RPMI8226 (cell line): ENCODE data around the gene BANP.
"Not testable (repeated sequence)": the region's sequence is repeated elsewhere in the genome, so short reads cannot be mapped to it uniquely, and the experiment has no call there.

Experiments
- DNase-seq: peaks from one replicate; pipeline ENCODE4 v3.0.0-alpha.2; 2015

The BANP gene

GRCh38 chr16:88070341-88070740 is 119.1 kb downstream of the BANP start:
- no peak for DNase-seq

- DNase-seq: no peak
Measured at GRCh38 chr16:88070989-88071625, 119.9 kb downstream of the BANP start.

GRCh38 chr16:88071908-88072307 is 120.7 kb downstream of the BANP start:
- DNase-seq: no peak

- no peak for DNase-seq
Measured at GRCh38 chr16:88072571-88073001, 121.4 kb downstream of the BANP start.

- DNase-seq: no peak
Measured at GRCh38 chr16:88073201-88073721, 122.0 kb downstream of the BANP start.

DNA sequence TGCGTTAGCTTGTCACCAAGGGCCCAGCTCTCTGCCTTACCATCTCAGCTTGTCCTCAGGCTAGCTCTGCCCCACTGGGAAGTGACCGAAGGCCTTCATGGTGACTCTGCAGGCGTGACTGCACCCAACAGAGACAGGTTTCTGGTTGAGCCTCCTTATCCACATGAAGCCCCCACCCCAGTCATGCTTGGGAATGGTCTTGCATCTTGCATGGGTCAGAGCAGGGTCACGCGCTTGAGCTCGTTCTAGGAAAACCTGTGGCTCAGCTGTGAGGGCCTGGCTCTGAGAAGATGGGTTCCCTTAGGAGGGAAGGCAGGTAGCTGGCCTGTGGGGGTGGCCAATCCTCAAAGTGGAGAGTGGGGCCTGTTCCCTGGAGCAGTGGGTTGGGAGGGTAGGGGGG is 122.8 kb downstream of the BANP start:
- DNase-seq: no peak

DNA sequence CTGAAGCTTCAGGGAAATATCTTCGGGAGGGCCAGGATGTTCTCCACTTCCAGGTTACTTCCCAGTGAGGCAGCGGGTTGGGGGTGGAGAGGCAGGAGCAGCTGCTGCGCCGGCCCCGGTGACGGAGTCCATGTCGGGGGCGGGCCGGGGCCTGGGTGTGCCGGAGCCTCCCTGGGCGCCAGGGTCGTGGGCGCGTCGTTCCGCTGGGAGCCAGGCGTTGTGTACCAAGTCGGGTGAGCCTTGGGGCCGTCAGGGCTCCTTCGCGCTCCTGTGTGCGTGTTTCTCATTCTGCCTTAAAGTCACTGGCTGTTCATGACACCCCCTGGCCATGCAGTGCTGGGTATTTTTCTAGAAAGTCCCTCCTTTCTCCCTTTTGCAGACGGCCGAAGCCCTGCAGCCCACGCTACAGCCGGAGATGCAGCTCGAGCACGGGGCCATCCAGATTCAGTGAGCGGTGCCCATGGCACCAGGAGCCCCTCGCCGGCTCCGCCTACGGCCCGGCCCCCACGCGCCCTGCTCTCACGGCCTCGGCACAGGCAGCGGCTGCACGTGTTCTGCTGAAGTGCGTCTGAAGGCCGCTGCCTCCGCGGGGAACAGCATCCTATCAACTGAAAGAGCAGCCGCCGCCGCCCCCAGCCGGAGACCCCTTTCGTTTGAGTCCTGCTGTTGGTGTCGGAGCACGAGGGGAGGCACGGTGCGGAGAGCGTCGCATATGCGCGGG is 125.1 kb downstream of the BANP start:
- no peak for DNase-seq

GRCh38 chr16:88076932-88077320 is 125.7 kb downstream of the BANP start:
- DNase-seq: not testable (repeated sequence)

DNA sequence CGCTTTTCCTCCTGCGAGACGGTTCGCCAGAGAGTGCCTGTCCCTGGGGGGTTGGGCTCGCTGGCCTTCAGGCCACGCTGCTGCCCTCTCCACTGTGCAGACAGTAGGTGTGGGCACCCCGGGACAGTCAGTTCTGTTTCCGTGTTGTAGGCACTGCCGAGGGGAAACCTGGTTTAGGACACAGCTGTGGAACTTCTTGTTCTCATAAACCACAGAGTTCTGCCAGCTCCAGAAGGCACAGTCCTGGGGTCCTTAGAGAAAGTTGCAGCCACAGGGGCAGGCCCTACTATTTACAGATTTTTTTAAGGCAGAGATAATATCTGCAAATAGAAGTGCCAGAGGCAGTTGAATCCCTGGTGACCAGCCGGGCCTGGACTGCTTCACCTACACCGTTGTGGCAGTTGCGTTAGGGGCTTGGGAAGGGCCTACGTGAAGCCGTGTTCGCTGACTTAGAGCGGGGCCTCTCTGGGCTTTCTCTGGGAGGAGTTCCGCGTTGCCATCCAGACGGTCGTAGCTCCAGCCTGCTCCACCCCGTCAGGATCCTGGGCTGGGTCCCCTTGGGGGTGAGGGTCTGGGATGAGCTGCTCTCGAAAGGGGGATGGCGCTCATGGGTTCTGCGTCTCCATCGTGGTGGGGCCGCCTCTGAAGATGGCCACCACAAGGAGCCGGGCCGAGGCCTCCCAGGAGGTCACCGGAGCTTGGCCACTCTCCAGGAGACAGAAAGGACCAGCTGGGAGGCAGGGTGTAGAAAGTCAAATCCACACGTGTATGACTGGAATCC is 126.3 kb downstream of the BANP start:
- no peak for DNase-seq

- DNase-seq: no peak
Measured at GRCh38 chr16:88078111-88078775, 127.0 kb downstream of the BANP start.

- no peak for DNase-seq
Measured at GRCh38 chr16:88083582-88083981, 132.3 kb downstream of the BANP start.

DNA sequence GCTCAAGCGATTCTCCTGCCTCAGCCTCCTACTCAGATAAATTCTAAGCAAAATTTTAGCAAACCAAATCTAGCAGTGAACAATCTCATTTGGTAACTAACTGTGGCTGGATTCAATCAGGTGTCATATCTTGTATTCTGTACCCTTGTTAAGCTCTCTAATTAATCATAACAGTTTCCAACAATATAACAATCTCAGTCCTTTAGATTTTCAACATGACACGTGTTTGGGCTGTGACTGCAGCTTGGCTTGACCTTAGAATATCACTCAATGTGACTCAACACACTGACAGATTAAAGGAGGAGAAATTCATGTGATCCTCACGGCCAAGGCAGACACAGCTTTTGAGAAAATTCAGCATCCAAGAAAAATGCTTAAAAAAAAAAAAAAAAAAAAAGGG is 133.6 kb downstream of the BANP start:
- DNase-seq: no peak

DNA sequence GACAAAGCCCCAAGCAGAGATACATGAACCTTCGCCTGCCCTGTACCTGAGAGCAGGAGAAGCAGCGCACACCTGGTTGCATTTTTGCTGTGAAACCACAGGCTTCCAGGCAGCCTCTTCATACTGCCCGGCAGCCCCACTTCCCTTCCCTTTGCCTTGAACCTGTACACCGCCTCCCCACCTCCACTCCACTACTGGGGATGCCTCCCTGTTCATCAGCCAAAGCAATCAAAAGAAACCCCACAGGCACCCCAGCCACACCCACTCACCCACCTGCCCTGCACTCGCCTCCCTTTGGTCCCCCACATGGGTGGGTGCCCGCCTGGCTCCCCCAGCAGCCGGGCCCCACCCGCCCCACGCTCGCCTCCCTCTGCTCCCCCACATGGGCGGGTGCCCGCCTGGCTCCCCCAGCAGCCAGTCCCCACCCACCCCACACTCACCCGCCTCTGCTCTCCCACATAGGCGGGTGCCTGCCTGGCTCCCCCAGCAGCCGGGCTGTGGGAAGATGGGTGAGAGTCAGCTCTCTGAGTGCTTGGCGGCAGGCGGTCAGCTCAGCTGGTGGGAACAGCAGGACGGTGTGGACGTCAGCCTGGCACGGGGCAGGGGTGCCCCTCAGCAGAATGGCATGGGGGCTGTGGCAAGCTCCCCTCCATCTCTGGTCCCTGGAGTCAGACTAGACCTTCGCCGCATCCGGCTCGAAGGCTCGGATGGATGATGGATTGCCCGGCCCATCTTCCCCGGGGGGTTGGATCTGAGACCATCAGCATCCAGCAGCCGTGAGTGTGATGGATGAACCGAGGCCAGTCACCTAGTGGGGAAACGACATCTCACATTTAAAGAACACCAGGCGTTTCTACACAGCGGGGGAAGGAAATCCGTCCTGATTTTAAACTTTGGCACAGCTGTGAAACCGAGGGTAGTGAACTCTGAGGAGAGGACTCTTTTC is 135.6 kb downstream of the BANP start:
- DNase-seq: no peak

DNA sequence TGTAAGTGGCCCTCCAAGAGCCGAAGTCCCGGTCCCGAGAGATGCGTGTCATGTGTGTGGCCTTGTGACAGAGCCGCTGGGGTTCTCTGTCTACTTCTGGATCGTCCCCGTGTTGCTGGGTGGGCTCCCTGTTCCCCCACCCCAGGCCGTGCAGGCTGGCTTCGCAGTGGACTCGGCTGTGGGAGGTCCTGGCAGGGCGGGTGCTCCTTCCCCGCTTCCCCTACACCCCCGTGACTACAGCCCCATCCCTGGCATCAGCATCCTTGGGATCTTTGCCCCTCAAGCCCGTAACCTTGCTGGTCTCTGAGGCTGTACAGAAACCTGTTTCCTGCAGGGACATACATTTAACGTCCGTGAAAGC is 136.3 kb downstream of the BANP start:
- DNase-seq: no peak

DNA sequence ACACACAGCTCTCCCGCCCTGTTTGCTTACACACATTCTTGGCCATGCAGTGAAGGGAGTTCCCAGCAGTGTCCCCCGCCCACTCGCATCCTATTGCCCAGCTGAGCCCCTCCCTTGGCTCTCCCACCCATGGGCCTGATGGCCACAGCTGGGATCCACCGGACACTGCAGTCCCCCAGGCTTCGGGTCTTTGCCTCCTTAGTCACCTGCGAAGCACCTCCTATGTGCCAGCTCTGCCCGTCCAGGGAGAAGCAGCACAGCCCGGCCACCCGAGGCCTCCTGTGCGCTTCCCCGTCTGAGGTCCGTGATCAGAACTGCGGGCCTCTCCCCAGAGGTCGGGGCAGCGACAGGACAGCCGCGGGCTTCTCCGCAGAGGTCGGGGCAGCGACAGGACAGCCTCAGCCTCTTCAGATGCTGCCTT is 136.9 kb downstream of the BANP start:
- no peak for DNase-seq

GRCh38 chr16:88088611-88089010 is 137.4 kb downstream of the BANP start:
- DNase-seq: not testable (repeated sequence)

DNA sequence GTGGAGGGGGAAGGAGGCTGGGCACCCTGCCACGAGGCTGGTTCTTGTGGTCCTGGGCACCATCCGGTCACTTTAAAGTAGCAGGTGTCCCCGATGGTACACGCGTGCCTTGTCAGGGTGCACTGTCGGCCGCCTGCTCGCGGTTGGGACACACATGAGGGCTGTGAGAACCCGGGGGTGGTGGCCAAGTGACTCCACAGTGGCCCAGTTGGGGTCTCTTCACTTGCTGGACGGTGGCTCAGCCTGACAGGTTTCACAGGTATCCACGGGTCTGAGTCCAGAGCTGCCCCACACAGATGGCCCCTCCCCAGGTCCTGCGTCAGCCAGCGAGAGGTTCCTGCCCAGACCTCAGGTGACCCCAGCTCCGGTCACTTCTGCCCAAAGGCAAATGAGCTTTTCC is 137.8 kb downstream of the BANP start:
- not testable (repeated sequence) for DNase-seq

DNA sequence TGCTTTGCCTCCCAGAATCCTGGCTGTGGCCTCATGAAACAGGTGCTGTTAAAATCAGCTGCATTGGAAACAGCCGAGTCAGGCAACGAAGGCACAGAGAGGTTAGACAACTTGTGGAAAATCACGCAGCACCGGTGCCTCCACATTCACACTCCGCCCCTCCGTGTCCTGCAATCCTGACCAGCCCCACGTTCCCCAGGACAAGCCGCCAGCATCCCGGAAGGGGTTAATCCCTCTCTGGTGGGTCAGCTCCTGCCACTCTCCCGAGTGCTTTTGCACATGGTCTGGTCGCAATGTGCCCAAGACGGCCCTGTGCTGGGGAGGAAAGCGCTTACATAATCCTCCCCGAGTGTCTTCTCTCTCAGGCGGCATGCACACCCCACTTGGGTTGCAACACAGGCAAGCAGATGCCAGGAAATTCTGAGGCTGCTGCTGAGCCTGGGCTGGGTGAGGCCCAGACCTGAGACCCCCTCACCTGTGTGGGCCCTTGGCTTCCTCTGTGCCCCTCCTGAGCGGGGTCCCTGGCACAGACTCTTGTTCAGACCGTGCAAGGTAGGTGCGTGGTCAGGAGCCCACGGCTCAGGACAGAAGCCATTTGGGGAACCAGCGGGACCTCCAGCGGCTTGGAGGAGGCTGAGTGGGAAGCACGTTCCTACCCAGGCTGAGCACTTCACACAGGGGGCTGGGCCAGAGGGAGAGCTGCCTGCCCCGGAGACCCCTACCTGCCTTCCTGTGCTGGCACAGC is 138.6 kb downstream of the BANP start:
- DNase-seq: not testable (repeated sequence)

GRCh38 chr16:88090377-88091175 is 139.3 kb downstream of the BANP start:
- DNase-seq: not testable (repeated sequence)
